Naive thymus-derived CD8-positive, alpha-beta T cell (primary cell): Measurements from ENCODE around the gene METTL13. TPM values are rescaled to one million over a fixed set of nuclear protein-coding genes. Genes with fewer than 3 reads are reported as not detected.
A peak's percentile ranks its signal among the peaks of the same experiment; 100 is the strongest.
"Not testable (repeated sequence)": the region's sequence is repeated elsewhere in the genome, so short reads cannot be mapped to it uniquely, and the experiment has no call there.

Source experiments
- ATAC-seq, 2 donors: fragments of 150-1000 bp; cut with Tn5 transposase in 1 of 2; sonication (Bioruptor Pico), chemical (Tn5 transposase) in 1 of 2; 1 replicate in 1 of 2; 2 replicates in 1 of 2; pipeline ENCODE4 v1.10.0; 2021; ENCODE audit warnings: mild to moderate bottlenecking in 2 of 2, moderate library complexity in 2 of 2
- POLR2A ChIA-PET: fragments of 350-600 bp; sonication (Branson Sonifier 250); formaldehyde crosslinking; loops from one replicate; lab custom pipeline; 2021; ENCODE audit warnings: antibody characterized with exemption; lab: Charles Lee
- DNase-seq, 10 donors: peaks; one replicate each; pipeline versions ENCODE4 v3.0.0 to v3.0.0-alpha.2; 2020 to 2022
- H3K27ac Mint-ChIP-seq, 10 donors: one replicate each; pipeline ENCODE4 v1.8.0; 2020 to 2022; ENCODE audit warnings: mild to moderate bottlenecking in 10 of 10, mixed read lengths in 10 of 10, moderate library complexity in 4 of 10, inconsistent platforms in 1 of 10
- H3K27me3 Mint-ChIP-seq, 5 donors: one replicate each; pipeline ENCODE4 v1.8.0; 2021 to 2022; ENCODE audit warnings: mixed read lengths in 5 of 5
- H3K36me3 Mint-ChIP-seq, 3 donors: one replicate each; pipeline ENCODE4 v1.8.0; 2020 to 2022; ENCODE audit warnings: mixed read lengths in 3 of 3, mild to moderate bottlenecking in 2 of 3, inconsistent platforms in 1 of 3
- H3K4me1 Mint-ChIP-seq, 4 donors: one replicate each; pipeline ENCODE4 v1.8.0; 2021 to 2022; ENCODE audit warnings: mixed read lengths in 4 of 4
- H3K4me3 Mint-ChIP-seq, 10 donors: one replicate each; pipeline ENCODE4 v1.8.0; 2020 to 2022; ENCODE audit warnings: mild to moderate bottlenecking in 10 of 10, mixed read lengths in 10 of 10, moderate library complexity in 6 of 10, inconsistent platforms in 1 of 10
- H3K9me3 Mint-ChIP-seq, 9 donors: one replicate each; pipeline ENCODE4 v1.8.0; 2020 to 2022; ENCODE audit warnings: mixed read lengths in 9 of 9, mild to moderate bottlenecking in 3 of 9, inconsistent platforms in 1 of 9, moderate library complexity in 1 of 9
- polyA plus RNA-seq, 3 donors: library from polyadenylated mRNA; unstranded; fragments of 300-500 nt; fragmentation: Illumina TruSeq; gene quantifications; one replicate each; pipeline ENCODE4 v1.2.3, GENCODE V29; 2021
- total RNA-seq, 8 experiments: library from RNA in 2 of 8; stranded (reverse) in 2 of 8; gene quantifications; one replicate each; pipeline ENCODE4 v1.2.3 and lab custom pipeline; 2021 to 2026

The METTL13 gene
- total and polyA plus RNA-seq, 5 experiments from 2014 or later, result 19.5 to 41.2 (median 32.7) TPM

DNA sequence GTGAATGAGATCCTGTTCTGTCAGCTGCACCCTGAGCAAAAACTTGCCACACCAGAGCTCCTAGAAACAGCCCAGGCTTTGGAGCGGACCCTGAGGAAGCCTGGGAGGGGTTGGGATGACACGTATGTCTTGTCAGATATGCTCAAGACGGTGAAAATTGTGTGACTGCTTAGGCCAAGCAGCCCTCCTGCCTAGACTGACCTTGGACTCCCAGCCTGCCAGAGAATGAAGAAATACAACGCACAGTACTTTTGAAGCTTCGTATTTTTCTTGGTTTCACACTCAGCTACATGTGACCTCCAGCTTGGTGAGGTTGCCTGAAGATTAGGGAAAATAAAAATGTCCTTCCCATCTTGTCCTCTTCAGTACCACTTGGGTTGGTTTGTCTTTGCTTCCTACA is 15.1 kb downstream of the METTL13 start:
- H3K36me3 Mint-ChIP-seq, result peaks cover 13 to 71% (median 32%) of the 10 kb centered on the region in 3 donors
- no peak for ATAC-seq
- no peaks in the 10 kb centered on the region for H3K27me3 Mint-ChIP-seq
- peak overlapping the region in 4 of 10 donors; percentile 42 to 60 (median 48) for H3K27ac Mint-ChIP-seq
- POLR2A ChIA-PET, result interaction anchor here (1.3 kb wide), 1 partner anchor 15 kb away, joined by 3 read pairs; the partner anchor contains the start of gene METTL13
- no peak overlapping the region for H3K4me3 Mint-ChIP-seq
- no peak for DNase-seq
- H3K9me3 Mint-ChIP-seq, result no peaks in the 10 kb centered on the region
- peaks cover 9 to 14% (median 11%) of the 10 kb centered on the region in 4 donors for H3K4me1 Mint-ChIP-seq

- Mint-ChIP-seq H3K9me3 (no peaks in the 10 kb centered on the region), H3K36me3 (peaks cover 13 to 56% (median 24%) of the 10 kb centered on the region in 3 donors), H3K27me3 (no peaks in the 10 kb centered on the region), H3K27ac (peak overlapping the region in 4 of 10 donors; percentile 15 to 61 (median 27)), H3K4me1 (peaks cover 6 to 13% (median 10%) of the 10 kb centered on the region in 4 donors), H3K4me3 (no peak overlapping the region)
- DNase-seq (no peak), ATAC-seq (no peak)
- POLR2A ChIA-PET, result no interaction called here
Observed at GRCh38 chr1:171798311-171798710, 16.9 kb downstream of the METTL13 start.

DNA sequence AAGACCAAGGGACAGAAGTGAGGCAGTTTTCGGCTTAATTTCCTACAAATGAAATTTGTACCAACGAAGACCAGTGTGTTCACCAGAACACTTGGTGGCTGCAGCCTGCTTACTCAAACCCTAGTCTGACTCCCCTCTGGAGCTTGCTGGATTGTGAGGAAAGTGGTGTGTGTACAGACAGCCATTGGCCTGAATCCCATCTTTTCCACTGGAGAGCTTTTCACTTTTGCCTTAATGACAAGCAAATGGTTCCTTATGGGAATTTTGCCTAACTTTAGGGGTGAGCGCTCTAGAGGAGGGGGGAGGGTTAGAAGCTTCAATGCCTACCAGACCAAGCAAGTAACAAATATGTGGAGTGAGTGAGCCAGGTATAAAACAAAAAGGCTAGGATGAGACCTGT is 17.3 kb downstream of the METTL13 start:
- peaks cover 12 to 51% (median 23%) of the 10 kb centered on the region in 3 donors for H3K36me3 Mint-ChIP-seq

GRCh38 chr1:171799166-171799565 is 17.7 kb downstream of the METTL13 start:
- no peak for ATAC-seq
- Mint-ChIP-seq H3K36me3 (peaks cover 8 to 47% (median 19%) of the 10 kb centered on the region in 3 donors), H3K27ac (peak overlapping the region in 3 of 10 donors; percentile 5 to 35 (median 34)), H3K9me3 (no peaks in the 10 kb centered on the region), H3K4me1 (peaks cover 3 to 6% (median 5%) of the 10 kb centered on the region in 4 donors), H3K27me3 (no peaks in the 10 kb centered on the region), H3K4me3 (no peak overlapping the region)
- POLR2A ChIA-PET, result no interaction called here
- DNase-seq, result no peak

More for the DNA sequence above, 17.3 kb downstream of the METTL13 start:
- no peak for ATAC-seq
- POLR2A ChIA-PET, result no interaction called here
- Mint-ChIP-seq H3K9me3 (no peaks in the 10 kb centered on the region), H3K27ac (peak overlapping the region in 5 of 10 donors; percentile 5 to 35 (median 23)), H3K4me1 (peaks cover 6 to 10% (median 9%) of the 10 kb centered on the region in 4 donors), H3K4me3 (no peak overlapping the region), H3K27me3 (no peaks in the 10 kb centered on the region)
- DNase-seq, result no peak

DNA sequence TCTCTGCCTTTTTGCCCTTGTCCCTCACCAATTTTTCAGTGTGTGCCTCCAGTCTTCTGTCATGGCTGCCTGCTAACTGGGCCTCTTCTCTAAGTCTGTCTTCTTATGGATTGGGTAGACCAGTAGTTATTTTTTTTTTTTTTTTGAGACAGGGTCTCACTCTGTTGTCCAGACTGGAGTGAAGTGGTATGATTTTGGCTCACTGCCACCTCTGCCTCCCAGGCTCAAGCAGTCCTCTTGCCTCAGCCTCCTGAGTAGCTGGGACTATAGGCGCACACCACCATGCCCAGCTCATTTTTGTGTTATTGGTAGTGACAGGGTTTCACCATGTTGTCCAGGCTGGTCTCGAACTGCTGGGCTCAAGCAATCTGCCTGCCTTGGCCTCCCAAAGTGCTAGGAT is 18.2 kb downstream of the METTL13 start:
- Mint-ChIP-seq H3K36me3 (peaks cover 4 to 42% (median 14%) of the 10 kb centered on the region in 3 donors), H3K27ac (peak overlapping the region in 3 of 10 donors; percentile 5 to 54 (median 38))
- POLR2A ChIA-PET, H3K27me3 Mint-ChIP-seq, H3K4me1 Mint-ChIP-seq, H3K4me3 Mint-ChIP-seq, H3K9me3 Mint-ChIP-seq, DNase-seq, ATAC-seq: not testable (repeated sequence)

DNA sequence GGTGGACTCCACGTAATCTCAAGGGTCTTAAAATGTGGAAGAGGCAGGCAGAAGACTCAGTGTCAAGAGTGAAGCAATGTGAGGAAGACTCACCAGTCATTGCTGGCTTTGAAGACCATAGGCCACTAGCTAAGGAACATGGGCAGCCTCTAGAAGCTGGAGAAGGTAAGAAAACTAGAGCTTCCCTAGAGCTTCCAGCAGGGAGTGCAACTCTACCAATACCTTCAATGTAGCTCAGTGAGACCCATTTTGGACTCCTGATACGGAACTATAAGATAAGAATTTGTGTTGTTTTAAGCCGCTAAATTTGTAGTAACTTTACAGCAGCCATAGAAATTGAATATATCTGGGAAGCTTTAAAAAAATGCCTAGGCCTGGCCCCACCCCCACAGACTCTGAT is 18.9 kb downstream of the METTL13 start:
- Mint-ChIP-seq H3K4me1 (peaks cover 2 to 5% (median 3%) of the 10 kb centered on the region in 4 donors), H3K4me3 (no peak overlapping the region), H3K27ac (peak overlapping the region in 3 of 10 donors; percentile 23 to 71 (median 63)), H3K9me3 (no peaks in the 10 kb centered on the region), H3K27me3 (no peaks in the 10 kb centered on the region), H3K36me3 (peaks cover under 1 to 35% (median 10%) of the 10 kb centered on the region in 3 donors)
- POLR2A ChIA-PET, result interaction anchor here (1.4 kb wide), 1 partner anchor 19 kb away, joined by 4 read pairs; the partner anchor contains the start of gene METTL13
- no peak for DNase-seq
- ATAC-seq, result no peak

DNA sequence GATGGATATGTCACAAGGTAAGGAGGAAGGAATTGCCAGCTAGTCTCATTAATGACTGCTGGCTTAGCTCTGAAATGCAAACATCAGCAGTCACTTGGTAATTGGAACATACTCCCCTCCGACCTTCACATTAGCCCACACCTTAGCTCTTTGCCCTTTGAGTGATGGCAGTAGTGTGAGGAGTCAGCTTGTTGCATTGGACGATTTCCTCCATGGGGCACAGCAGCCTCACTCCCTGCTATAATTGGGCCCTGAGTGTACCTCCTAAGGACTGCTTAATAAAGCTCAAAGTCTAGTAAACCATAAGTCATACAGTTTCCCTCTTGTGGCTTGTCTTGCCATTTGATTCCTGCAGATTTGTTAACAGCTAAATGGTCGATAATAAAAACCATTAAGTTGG is 19.4 kb downstream of the METTL13 start:
- no peaks in the 10 kb centered on the region for H3K27me3 Mint-ChIP-seq
- H3K4me1 Mint-ChIP-seq, result peaks cover 3 to 9% (median 5%) of the 10 kb centered on the region in 4 donors
- peaks cover 0 to 30% (median 10%) of the 10 kb centered on the region in 3 donors for H3K36me3 Mint-ChIP-seq
- DNase-seq, result no peak
- ATAC-seq, result no peak
- peak overlapping the region in 2 of 10 donors; percentile 29 to 50 for H3K27ac Mint-ChIP-seq
- POLR2A ChIA-PET, result interaction anchor here (1.4 kb wide), 1 partner anchor 20 kb away, joined by 4 read pairs; the partner anchor contains the start of gene METTL13
- H3K9me3 Mint-ChIP-seq, result no peaks in the 10 kb centered on the region
- no peak overlapping the region for H3K4me3 Mint-ChIP-seq

GRCh38 chr1:171801487-171801891 is 20.0 kb downstream of the METTL13 start:
- Mint-ChIP-seq H3K4me1 (peaks cover 3 to 14% (median 6%) of the 10 kb centered on the region in 4 donors), H3K36me3 (peaks cover 0 to 24% (median 6%) of the 10 kb centered on the region in 3 donors), H3K27me3 (peaks cover 0 to under 1% (median 0%) of the 10 kb centered on the region in 5 donors), H3K9me3 (no peaks in the 10 kb centered on the region), H3K27ac (peak overlapping the region in 2 of 10 donors; percentile 8 to 53), H3K4me3 (no peak overlapping the region)
- ATAC-seq, result no peak
- DNase-seq, result peak in 4 of 10 donors; percentile 11 to 26 (median 25)
- POLR2A ChIA-PET, result interaction anchor here (1.4 kb wide), 1 partner anchor 20 kb away, joined by 4 read pairs; the partner anchor contains the start of gene METTL13

DNA sequence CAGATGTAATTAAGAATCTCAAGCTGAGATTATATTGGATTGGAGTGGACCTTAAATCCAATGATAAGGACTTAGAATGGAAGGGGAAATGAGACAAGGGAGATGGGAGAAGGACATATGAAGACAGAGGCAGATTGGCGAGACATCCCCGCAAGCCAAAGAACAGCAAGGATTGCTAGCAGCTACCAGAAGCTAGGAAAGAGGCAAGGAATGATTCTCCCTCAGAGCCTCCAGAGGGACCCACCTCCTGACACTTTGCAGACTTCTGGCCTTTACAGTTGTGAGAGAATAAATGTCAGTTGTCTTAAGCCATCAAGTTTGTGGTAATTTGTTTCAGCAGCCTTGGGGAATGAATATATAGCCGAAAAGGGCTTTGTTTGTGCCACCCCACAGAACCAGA is 20.7 kb downstream of the METTL13 start:
- Mint-ChIP-seq H3K27ac (no peak overlapping the region), H3K4me3 (no peak overlapping the region), H3K27me3 (peaks cover 0 to 4% (median 0%) of the 10 kb centered on the region in 5 donors), H3K9me3 (no peaks in the 10 kb centered on the region), H3K4me1 (peaks cover 5 to 18% (median 10%) of the 10 kb centered on the region in 4 donors), H3K36me3 (peaks cover 0 to 17% (median 0%) of the 10 kb centered on the region in 3 donors)
- ATAC-seq, result no peak
- DNase-seq, result no peak
- POLR2A ChIA-PET, result no interaction called here

- POLR2A ChIA-PET, result no interaction called here
- DNase-seq (no peak), ATAC-seq (no peak)
- H3K4me3 Mint-ChIP-seq, result no peak overlapping the region
- no peak overlapping the region for H3K27ac Mint-ChIP-seq
- peaks cover 0 to 8% (median 0%) of the 10 kb centered on the region in 3 donors for H3K36me3 Mint-ChIP-seq
- peaks cover 0 to 4% (median 0%) of the 10 kb centered on the region in 5 donors for H3K27me3 Mint-ChIP-seq
- peaks cover 5 to 22% (median 10%) of the 10 kb centered on the region in 4 donors for H3K4me1 Mint-ChIP-seq
- H3K9me3 Mint-ChIP-seq, result no peaks in the 10 kb centered on the region
Observed at GRCh38 chr1:171803045-171803444, 21.6 kb downstream of the METTL13 start.

DNA sequence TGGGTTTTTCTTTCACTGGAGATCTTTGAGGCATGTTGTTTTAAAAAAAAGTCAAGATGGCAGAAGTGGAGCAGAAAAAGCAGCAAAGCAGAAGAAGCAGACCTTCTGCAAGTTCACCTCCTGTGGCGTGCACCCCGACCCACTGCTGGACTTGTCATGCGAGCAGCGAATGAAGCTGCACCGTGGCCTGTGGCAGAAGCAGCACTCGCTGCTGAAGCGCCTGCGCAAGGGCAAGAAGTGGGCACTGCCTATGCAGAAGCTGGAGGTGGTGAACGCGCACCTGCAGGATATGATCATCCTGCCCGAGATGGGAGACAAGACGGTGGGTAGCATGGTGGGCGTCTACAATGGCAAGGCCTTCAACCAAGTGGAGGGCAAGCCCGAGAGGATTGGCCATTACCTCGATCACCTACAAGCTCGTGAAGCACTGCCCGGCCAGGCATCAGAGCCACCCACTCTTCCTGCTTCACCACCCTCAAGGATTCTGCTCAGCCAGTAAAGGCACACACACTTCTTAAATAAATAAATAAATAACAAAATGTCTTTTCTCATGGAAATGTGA is 22.1 kb downstream of the METTL13 start:
- Mint-ChIP-seq H3K27ac (no peak overlapping the region), H3K9me3 (no peaks in the 10 kb centered on the region), H3K36me3 (peaks cover 0 to 4% (median 0%) of the 10 kb centered on the region in 3 donors), H3K4me1 (peaks cover 3 to 22% (median 10%) of the 10 kb centered on the region in 4 donors), H3K4me3 (no peak overlapping the region), H3K27me3 (peaks cover 0 to 4% (median 0%) of the 10 kb centered on the region in 5 donors)
- DNase-seq (no peak), ATAC-seq (no peak)
- POLR2A ChIA-PET, result no interaction called here

DNA sequence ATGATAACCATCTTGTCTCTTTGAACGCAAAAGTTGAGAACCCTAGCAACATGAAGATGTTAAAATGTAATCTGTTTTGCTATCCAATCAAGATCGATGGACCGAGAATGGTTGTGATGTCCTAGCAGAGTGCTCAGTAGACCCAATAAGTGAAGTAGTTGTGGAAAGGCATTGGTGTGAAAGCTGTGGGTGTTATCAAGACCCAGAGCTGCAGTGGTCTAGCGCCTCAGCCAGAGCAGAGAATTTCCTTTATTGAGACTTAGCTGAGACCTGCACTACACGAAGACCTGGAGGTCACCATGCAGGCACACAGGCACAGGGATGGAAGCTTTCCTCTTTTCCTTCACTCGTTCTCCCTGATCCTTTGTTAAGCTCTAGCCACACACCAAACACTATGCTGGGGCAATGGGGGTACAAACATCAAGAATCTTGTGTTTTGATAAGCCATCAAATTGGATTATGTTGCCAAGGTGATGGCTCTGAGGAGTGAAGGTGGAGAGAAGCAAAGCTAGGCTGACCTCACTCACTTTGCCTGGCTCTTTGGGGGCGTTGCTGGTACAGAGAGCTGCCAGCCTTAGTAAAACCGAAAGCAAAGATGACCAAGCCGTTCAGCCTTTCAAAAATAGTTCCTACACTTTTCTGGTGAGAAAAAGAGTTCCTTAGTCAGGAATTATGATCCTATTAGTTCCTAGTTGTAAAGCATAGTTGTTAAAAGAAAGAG is 24.1 kb downstream of the METTL13 start:
- no peaks in the 10 kb centered on the region for H3K9me3 Mint-ChIP-seq
- peak overlapping the region in 6 of 10 donors; percentile 7 to 65 (median 26) for H3K4me3 Mint-ChIP-seq
- POLR2A ChIA-PET, result no interaction called here
- peaks cover 0 to 7% (median 4%) of the 10 kb centered on the region in 5 donors for H3K27me3 Mint-ChIP-seq
- ATAC-seq, result peak in 1 of 2 donors; percentile 49
- no peaks in the 10 kb centered on the region for H3K36me3 Mint-ChIP-seq
- DNase-seq, result peak in 1 of 10 donors; percentile 5
- peaks cover 3 to 22% (median 10%) of the 10 kb centered on the region in 4 donors for H3K4me1 Mint-ChIP-seq
- H3K27ac Mint-ChIP-seq, result peak overlapping the region in 3 of 10 donors; percentile 24 to 84 (median 50)
